ENCODE data around the gene CHAT. TPM values are rescaled to one million over a fixed set of nuclear protein-coding genes. Genes with fewer than 3 reads are reported as not detected.

CHAT gene
- total RNA-seq, 1 experiment from 2014 or later = not detected

- intact Hi-C loops (cut with micrococcal nuclease) = no loop called here
- Mint-ChIP-seq H3K36me3 (ENCODE audit: insufficient read depth, unreplicated experiment) (no peaks in the 10 kb centered on the region), H3K27me3 (ENCODE audit: insufficient read depth, unreplicated experiment) (peaks cover 47% of the 10 kb centered on the region), H3K9me3 (ENCODE audit: unreplicated experiment) (no peaks in the 10 kb centered on the region), H3K4me3 (ENCODE audit: unreplicated experiment) (no peak overlapping the region), H3K27ac (ENCODE audit: low read depth, unreplicated experiment) (no peak overlapping the region), H3K4me1 (ENCODE audit: insufficient read depth, unreplicated experiment) (no peaks in the 10 kb centered on the region)
- DNase-seq (ENCODE audit: unreplicated experiment) = no peak
- ChIA-PET POLR2A (interaction anchor here (0.6 kb wide), 1 partner anchor 117 kb away, joined by 3 read pairs; no protein-coding TSS in a partner anchor), CTCF (no interaction called here)
- TF ChIP-seq CTCF (IDR thresholded peaks at IDR 0.05; ENCODE audit: unreplicated experiment) = no peak
- BruUV-seq (replicated peaks) = no TSS peak
These were observed 99.4 kb downstream of the CHAT start for GRCh38 chr10:49713266-49713665.

Other genes with a start within 250 kb of the CHAT start
- not detected in 2 replicates for gene DRGX, start 217.9 kb upstream of the CHAT start, total RNA-seq (2022)
- 54.0 and 64.4 TPM in 2 replicates for gene ERCC6, start 74.9 kb upstream of the CHAT start, total RNA-seq (2022)
- not detected in 2 replicates for gene SLC18A3, start 3.7 kb upstream of the CHAT start, total RNA-seq (2022)
- not detected in 2 replicates for gene C10orf53, start 65.6 kb downstream of the CHAT start, total RNA-seq (2022)
- gene OGDHL, start 148.3 kb downstream of the CHAT start, total RNA-seq (2022) = 0.22 and 0.28 TPM in 2 replicates

Measured in MCF 10A (cell line).